NK-92 treated with Interleukin-12 subunit alpha and Interleukin-12 subunit beta, amount 100 ng/mL, for 24 hours (cell line): Measurements from ENCODE around the gene CDK19.

ENCODE experiments used
- DNase-seq: peaks from one replicate; lab custom pipeline; 2025; lab: John Stamatoyannopoulos, UW

Gene CDK19

GRCh38 chr6:110703010-110703905 lies 112.0 kb downstream of the CDK19 start:
- no peak for DNase-seq

- no peak for DNase-seq
Observed at GRCh38 chr6:110699780-110700179, 115.5 kb downstream of the CDK19 start.

- no peak for DNase-seq
Observed at GRCh38 chr6:110693994-110694393, 121.3 kb downstream of the CDK19 start.

- no peak for DNase-seq
Observed at GRCh38 chr6:110693296-110693695, 122.0 kb downstream of the CDK19 start.

- DNase-seq: no peak
Observed at GRCh38 chr6:110690916-110691315, 124.4 kb downstream of the CDK19 start.

- DNase-seq: no peak
Observed at GRCh38 chr6:110690106-110690654, 125.1 kb downstream of the CDK19 start.

- no peak for DNase-seq
Observed at GRCh38 chr6:110689275-110689935, 125.9 kb downstream of the CDK19 start.

GRCh38 chr6:110688661-110689268 lies 126.5 kb downstream of the CDK19 start:
- DNase-seq: no peak

GRCh38 chr6:110687326-110687725 lies 127.9 kb downstream of the CDK19 start:
- no peak for DNase-seq

- DNase-seq: no peak
Observed at GRCh38 chr6:110683241-110683640, 132.0 kb downstream of the CDK19 start.

- peak; percentile 28 for DNase-seq
Observed at GRCh38 chr6:110682460-110682853, 132.8 kb downstream of the CDK19 start.

GRCh38 chr6:110681543-110682459 lies 133.5 kb downstream of the CDK19 start:
- no peak for DNase-seq

GRCh38 chr6:110676396-110676795 lies 138.9 kb downstream of the CDK19 start:
- DNase-seq: no peak

GRCh38 chr6:110674096-110674495 lies 141.2 kb downstream of the CDK19 start:
- no peak for DNase-seq

GRCh38 chr6:110672122-110672521 lies 143.1 kb downstream of the CDK19 start:
- no peak for DNase-seq

- no peak for DNase-seq
Observed at GRCh38 chr6:110671447-110671846, 143.8 kb downstream of the CDK19 start.

GRCh38 chr6:110665600-110665999 lies 149.7 kb downstream of the CDK19 start:
- no peak for DNase-seq

- DNase-seq: no peak
Observed at GRCh38 chr6:110664933-110665332, 150.3 kb downstream of the CDK19 start.

- no peak for DNase-seq
Observed at GRCh38 chr6:110662490-110663211, 152.6 kb downstream of the CDK19 start.

GRCh38 chr6:110661414-110661813 lies 153.9 kb downstream of the CDK19 start:
- DNase-seq: no peak
